LNCAP (cell line): ENCODE measurements around the gene PTGER1.

Experiments used
- TF ChIP-seq, protein P1 (sequence below): fragments of 450-650 bp; IDR thresholded peaks from 2 replicates; pipeline ENCODE4 v1.5.1; 2017; ENCODE audit warnings: mild to moderate bottlenecking

The PTGER1 gene

DNA sequence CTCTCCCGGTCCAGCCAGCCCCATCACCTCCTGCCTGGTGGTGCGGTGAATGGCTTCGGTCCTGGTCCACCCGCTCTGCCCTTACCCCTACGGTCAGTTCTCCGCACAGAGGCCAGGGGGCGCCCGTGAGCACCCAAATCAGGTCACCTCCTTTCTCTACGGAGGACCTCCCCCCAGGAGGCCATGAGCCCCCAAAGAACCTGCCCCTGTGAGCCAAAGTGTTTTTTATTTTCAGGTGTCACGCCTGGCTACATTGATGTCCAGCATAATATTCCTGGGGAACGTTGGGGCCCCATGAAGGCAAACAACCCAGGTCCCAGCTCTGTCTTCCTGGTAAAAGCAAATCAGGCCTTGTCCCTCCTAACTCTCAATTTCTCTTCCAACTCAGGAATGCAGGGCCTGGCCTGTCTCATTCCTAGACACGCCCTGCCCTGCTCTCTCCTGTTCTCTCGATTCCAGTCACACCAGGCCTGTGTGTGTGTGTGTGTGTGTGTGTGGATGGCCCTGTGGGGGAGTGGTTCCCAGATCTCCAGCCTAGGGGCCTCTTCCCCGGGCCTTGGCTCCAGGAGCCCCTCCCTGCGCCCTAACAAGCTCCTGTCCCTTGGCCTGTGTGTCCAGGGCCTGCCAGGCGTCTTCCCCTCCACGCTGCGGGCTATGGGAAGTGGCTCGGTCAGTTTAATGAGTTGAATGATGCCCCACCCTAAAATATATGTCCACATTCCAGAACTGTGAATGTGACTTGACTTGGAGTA is 30.5 kb upstream of the PTGER1 start:
- TF ChIP-seq, protein P1, sequence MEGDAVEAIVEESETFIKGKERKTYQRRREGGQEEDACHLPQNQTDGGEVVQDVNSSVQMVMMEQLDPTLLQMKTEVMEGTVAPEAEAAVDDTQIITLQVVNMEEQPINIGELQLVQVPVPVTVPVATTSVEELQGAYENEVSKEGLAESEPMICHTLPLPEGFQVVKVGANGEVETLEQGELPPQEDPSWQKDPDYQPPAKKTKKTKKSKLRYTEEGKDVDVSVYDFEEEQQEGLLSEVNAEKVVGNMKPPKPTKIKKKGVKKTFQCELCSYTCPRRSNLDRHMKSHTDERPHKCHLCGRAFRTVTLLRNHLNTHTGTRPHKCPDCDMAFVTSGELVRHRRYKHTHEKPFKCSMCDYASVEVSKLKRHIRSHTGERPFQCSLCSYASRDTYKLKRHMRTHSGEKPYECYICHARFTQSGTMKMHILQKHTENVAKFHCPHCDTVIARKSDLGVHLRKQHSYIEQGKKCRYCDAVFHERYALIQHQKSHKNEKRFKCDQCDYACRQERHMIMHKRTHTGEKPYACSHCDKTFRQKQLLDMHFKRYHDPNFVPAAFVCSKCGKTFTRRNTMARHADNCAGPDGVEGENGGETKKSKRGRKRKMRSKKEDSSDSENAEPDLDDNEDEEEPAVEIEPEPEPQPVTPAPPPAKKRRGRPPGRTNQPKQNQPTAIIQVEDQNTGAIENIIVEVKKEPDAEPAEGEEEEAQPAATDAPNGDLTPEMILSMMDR, result peak; percentile 87

DNA sequence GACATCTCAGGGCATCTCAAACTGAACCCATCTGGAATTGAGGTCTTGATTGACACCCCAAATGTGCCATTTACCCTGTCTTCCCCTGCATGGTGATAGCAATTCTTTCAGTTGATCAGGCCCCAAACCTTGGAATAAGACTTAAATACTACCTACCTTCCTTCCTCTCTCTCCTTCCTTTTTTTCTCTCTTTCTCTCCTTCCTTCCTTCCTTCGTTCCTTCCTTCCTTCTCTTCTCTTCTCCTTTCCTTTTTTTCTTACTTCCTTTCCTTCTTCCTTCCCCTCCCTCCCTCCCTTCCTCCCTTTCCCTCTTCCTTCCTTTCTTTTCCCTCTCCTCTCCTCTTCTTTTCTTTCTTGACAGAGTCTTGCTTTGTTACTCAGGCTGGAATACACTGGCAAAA is 28.1 kb upstream of the PTGER1 start:
- TF ChIP-seq, protein P1, result no peak

DNA sequence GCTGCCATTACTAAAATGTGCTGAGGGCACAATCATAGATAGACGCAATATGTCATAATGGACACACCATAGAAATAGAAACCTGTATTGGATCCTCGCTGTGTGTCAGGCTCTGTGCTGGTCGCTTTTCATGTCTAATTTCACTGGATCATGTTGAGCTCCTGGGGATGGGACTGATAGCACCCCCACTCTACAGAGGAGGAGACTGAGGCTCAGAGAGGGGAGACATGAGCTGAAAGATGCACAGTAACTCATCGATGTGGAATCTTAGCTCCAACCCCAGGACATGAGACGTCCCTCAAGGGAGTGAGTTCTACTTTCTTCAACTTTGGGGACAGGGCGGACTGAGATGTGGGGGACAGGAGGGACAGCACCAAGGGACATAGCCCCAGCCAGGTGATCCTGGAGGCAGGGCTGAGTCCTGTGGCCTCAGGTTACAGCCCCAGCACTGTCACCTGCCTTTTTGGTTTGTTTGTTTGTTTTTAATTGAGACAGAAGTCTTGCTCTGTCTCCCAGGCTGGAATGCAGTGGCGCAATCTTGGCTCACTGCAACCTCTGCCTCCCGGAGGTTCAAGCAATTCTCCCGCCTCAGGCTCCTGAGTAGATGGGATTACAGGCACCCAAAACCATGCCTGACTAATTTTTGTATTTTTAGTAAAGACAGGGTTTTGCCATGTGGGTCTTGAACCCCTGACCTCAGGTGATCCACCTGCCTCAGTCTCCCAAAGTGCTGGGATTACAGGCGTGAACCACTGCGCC is 27.4 kb upstream of the PTGER1 start:
- TF ChIP-seq, protein P1, result no peak

DNA sequence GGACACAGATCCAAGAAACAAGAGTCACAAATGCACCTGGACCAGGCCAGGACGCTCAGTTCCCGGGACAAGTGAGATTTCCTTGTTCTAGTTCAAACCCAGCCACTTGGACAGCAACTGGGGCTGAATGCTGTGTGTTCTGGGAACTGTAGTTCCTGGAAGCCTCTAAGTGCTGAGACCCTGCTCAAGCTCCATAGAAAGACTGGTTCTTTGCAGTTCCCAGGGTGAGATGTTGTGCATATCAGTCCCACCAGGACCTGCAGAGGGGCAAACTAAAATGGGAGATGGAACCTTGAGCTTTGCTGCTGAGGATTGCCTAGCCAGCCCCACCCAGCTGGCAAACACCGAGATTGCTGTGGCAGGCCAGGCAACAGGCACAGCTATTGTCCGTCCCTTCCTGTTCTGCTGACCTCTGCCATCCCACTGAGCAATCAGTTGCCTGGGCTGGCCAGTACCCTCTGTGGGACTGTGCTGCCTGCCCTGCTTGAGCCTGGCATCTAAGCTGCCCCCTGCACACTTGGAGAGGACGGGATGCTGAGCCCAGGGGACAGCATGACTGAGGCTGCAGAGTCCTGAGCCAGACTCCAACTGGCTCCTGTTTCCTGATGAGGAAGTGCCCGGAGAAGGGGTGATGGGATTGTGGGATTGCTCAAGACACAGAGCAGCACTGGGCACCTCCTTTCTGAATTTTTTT is 22.2 kb upstream of the PTGER1 start:
- TF ChIP-seq, protein P1, result no peak

DNA sequence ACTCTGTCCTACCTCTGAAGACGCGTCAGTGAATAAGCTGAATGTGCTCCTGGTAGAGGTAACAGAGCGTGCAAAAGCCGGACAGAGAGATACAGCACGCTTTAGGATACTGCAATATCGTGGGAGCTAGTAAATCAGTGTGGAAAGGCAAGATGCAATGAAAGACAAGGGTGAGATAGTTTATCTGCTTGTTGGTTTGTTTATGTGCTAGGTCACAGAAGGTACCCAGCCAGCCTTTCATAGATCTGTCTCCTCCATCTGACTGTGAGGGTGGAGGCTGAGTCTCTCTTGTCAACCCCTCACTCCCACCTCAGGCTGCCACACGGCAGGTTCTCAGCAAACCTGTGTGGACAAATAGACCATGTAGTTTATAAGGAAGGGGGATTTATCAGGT is 21.7 kb upstream of the PTGER1 start:
- TF ChIP-seq, protein P1, result no peak

DNA sequence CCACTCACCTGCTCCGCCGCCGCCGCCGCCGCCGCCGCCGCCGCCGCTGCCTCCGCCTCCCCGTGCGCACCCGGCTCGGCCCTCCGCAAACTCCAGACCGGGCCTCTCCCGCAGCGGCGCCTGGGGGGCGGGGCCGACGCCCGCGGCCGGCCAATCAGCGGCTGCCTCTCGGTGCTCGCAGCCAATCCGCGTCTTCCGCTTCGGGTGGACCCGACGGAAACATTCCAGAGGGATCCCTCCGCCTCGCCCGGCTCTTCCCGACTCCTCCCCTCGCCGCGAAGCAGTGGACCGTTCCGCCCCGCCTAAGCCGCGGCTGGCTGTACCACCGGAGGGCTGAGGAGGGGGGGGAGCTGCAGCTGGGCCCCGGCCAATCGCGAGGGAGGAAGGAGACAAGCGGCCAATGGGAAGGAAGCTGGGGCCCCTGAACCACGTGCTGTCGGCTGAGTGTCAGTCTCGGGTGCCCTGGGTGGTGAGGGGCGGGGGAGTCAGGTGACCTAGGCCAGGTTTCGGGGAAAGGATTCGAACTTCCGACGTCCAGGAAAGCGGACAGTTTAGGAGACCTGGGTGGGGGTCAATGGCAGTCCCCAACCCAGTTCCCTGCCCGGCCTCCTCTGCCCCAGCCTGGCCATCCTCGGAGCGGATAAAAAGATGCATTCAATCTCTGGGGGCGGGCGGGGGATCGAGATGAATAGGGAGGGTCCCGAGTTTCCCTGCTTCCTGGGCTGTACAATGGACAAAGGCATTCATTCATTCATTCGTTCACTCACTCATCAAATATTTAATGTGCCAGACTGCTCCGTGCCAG is 21.1 kb upstream of the PTGER1 start, which contains the start of gene GIPC1:
TSS of gene GIPC1 (minus strand) at position 99 of the 805 bp plus-strand sequence. CDS start 13,151 bp downstream, outside the sequence.
- TF ChIP-seq, protein P1, result no peak

DNA sequence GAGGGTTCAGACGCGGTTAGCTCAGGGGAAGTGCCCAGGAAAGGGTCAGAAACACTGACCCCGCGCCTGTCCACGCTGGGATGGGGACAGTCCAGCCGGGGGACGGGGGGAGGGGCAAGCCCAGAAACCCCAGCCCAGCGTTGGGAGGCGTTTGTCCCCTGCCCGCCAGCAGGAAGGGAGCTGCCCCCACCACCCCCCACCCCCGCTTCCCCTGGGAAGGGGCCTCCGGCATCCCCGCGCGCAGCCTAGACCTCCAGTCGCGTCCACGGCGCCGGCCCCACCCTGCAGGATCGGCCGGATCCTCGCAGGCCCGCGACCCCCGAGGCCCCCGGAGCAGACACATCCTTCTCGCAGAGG is 20.5 kb upstream of the PTGER1 start:
- TF ChIP-seq, protein P1, result no peak
